GM18511 (cell line): ENCODE data around the gene NOL4L.
A peak's percentile ranks its signal among the peaks of the same experiment; 100 is the strongest.

Experiments
- ATAC-seq: cut with Tn5 transposase; IDR thresholded peaks from one replicate; pipeline ENCODE4 v1.9.1; 2021; ENCODE audit warnings: mild to moderate bottlenecking, moderate library complexity; ENCODE audit not compliant: unreplicated experiment

Gene NOL4L

GRCh38 chr20:32460683-32461320, 124.3 kb downstream of the NOL4L start:
- no peak for ATAC-seq

DNA sequence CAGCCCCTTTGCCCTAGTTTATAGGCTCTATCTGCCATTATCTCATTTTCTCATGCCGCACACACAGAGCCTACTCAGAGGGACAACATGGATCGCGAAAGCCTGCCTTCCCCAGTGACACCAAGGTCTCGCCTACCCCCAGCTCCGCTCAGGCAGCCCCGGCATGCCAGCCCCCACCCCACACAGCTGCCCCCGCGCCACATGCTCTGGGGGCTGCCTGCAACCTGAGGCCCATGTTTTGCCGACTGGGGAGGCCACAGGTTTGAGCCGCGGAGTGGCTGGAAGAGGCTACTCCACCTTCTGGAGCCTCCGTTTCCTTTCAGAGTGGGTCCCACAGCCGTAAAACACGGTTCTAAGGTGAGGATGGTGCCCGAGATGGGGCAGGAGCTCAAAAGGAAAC, 124.9 kb downstream of the NOL4L start:
- no peak for ATAC-seq

- ATAC-seq, result no peak
These were observed 126.3 kb downstream of the NOL4L start for GRCh38 chr20:32458837-32459220.

DNA sequence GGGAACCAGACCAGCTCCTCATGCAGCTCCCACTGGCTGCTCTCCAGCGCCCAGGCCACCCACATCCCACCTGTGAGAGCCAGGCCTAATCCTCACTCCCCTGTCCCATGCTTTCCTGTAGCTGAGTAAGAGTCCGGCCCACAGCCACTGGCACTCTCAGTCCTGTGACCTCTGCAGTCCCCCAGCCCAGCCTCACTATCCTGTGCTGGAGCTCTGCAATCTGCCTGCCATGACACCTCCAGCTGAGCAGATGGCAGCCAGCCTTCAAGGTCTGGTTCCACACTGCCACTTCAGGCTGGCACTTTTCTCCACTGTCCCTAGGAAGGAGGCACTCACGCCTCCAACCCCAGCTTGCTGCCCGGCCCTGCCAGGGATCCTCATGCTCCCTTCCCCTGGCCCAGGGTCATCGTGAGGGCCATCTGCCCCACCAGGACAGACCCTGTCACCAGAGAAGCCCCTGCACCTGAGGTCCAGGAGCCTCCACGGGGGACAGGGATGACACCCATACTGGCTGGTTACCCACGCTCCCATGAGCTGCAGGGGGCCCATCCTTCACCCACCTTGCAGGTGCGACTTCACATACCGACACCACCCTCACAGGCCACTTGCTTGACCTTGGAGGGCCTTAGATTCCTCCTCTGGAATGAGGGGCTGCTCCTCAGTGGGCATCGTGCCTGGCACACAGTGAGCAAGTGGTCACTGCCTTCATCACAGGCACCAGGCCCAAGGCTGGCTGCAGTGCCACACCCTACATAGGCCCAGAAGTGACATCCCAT, 126.9 kb downstream of the NOL4L start:
- no peak for ATAC-seq

GRCh38 chr20:32457479-32457986, 127.6 kb downstream of the NOL4L start:
- ATAC-seq, result peak; percentile 57

- no peak for ATAC-seq
These were observed 128.2 kb downstream of the NOL4L start for GRCh38 chr20:32456869-32457478.

DNA sequence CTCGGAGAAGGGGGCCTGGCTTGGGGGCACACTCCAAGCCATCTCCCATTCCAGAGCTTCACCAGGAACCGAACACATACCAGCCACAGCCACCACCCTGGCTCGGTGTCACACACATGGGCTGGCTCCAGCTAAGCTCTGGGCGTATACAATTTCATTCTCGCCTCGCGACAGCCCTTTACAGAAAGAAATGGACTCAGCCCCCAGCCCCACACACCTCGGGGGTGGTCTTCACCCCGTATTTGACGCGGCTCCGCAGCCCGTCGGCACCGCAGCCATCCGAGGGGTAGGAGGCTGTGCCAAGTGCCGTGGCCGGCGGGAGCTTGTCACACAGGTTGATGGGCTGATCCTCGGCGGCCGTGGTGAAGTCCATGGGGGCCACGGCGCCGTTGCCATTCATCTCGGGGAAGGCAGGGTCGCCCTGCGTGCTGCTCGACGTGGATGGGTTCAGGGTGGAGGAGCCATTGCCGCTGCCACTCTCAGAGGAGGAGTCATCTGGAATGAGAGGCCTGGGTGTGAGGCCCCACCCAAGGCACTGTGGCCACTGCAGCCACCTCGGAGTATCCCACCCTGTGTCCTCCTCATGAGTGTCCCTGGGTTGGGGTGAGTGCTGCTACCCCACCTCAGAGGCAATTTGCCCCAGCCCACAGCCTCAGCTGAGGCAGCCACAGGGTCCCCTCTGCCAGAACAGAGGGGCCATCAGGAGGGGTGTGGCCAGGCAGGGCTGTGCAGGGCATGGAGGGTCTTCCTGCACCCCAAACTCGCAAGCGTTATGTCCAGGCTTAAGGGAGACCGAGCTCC, 129.0 kb downstream of the NOL4L start:
- ATAC-seq, result no peak

GRCh38 chr20:32455171-32455900, 129.8 kb downstream of the NOL4L start:
- no peak for ATAC-seq

GRCh38 chr20:32454164-32455145, 130.7 kb downstream of the NOL4L start:
- ATAC-seq, result no peak

DNA sequence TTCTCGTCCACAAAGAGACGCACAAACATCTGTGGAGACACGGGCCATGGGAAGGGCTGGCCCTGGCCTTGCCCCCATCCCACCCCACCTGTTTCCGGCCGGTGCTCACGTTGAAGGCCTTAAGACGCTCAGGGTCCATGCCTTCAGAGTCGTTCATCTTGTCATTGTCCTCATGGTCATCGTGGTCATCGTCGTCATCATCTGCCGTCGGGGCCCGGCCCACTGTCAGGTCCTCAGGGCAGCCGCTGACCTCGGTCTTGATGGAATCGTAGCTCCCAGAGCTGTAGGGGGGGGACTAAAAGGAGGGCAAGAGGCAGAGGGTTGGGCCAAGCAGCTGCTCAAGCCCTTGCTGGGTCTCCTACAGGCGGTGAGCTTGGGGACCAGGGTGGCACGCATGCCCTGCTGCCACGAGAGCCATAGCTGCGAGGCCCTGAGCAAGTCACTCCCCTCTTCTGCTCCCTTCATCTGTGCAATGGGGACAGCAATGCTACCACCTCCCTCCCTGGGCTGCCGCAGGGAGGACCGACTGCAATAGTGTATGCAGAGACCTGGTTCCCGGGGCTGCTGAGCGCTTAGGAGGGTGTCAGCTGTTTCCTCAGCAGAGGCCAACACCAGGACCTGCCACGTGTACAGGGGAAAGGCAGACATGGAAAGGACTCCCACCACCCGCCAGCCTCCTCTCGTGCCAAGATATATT, 131.5 kb downstream of the NOL4L start:
- ATAC-seq, result no peak

- no peak for ATAC-seq
These were observed 132.2 kb downstream of the NOL4L start for GRCh38 chr20:32452776-32453466.

- no peak for ATAC-seq
These were observed 133.3 kb downstream of the NOL4L start for GRCh38 chr20:32451682-32452461.

- no peak for ATAC-seq
These were observed 133.8 kb downstream of the NOL4L start for GRCh38 chr20:32451340-32451681.

DNA sequence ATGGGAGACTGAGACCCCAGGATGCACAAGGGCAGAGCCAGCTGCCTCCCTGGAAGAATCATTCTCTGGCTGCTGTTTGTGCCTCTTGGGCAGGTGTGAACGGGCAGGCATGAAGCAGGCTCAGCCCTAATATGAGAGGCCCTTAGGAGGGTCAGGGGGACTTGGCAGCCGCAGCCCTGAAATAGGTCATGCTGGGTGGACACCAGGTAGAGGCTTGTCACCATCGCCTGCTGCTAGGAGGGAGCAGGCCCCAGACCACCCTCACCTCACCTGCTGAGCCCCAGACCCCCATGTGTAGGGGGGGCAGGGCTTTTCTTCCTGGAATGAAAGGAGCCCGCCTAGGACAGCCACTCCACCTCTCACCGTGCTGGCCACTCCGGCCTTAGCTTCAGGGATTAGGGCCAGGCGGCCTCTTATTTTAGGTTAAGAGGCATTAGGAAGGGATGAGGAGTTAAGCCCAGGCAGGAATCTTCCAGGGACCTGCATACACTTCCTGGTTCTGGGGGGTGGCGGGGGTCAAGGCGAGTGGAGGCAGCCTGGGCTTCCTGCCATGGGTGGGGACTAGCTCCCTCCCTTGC, 134.6 kb downstream of the NOL4L start:
- no peak for ATAC-seq

- no peak for ATAC-seq
These were observed 135.2 kb downstream of the NOL4L start for GRCh38 chr20:32449890-32450401.

DNA sequence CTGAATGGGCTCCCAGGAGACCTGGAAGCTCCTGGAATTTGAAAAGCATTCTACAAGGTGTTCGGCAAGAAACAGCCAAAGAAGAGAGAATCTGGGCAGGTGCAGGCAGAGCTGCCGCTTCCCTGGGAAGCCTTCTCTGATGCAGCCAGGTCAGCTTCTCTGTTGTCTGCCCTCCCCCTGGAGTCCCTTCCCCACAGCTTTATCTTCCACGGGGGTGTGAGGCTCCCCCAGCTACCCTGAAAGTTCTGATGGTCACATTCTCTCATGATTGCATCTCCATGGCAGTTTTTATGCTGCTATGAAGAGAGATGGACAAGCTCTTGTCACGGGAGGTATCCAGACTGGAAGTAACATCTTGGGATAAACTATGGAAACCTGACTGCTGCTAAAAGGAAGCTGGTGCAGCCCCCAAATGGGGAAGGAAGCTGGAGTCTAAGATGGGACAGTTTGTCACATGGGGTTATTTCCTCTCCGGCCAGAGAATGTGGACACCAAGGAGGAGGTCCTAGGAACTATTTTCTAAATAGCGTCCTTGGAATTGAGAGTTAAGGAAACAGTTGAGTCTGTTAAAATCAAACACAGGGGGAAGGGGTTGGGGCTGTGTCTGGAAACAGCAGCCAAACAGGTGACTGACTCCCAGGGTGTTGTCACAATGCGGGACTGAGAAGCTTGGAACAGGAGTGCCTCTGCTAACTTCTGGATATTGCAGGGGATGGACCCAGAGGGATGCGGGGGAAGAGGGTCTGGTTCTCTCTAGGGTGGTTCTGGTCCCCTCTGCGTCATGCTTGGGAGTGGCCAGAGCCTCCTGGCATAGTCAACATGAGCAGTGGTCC, 135.9 kb downstream of the NOL4L start:
- no peak for ATAC-seq
